Testis (tissue), 2 donors: Measurements from ENCODE around the gene PRKD3.

ENCODE experiments used
- POLR2A ChIP-seq: fragments of 450-650 bp; IDR thresholded peaks from one replicate; pipeline ENCODE4 v1.6.1; 2017; ENCODE audit warnings: antibody characterized with exemption, mild to moderate bottlenecking, moderate library complexity
- TF ChIP-seq, protein P1 (sequence below), 3 experiments: fragments of 450-650 bp in 2 of 3; fragments of 200-600 bp in 1 of 3; sonication (generic) in 1 of 3; IDR thresholded peaks; one replicate each; pipeline ENCODE4 v1.5.1; 2016 to 2019; ENCODE audit warnings: antibody characterized with exemption in 3 of 3, mild to moderate bottlenecking in 2 of 3, moderate library complexity in 1 of 3

- TF ChIP-seq, protein P1, sequence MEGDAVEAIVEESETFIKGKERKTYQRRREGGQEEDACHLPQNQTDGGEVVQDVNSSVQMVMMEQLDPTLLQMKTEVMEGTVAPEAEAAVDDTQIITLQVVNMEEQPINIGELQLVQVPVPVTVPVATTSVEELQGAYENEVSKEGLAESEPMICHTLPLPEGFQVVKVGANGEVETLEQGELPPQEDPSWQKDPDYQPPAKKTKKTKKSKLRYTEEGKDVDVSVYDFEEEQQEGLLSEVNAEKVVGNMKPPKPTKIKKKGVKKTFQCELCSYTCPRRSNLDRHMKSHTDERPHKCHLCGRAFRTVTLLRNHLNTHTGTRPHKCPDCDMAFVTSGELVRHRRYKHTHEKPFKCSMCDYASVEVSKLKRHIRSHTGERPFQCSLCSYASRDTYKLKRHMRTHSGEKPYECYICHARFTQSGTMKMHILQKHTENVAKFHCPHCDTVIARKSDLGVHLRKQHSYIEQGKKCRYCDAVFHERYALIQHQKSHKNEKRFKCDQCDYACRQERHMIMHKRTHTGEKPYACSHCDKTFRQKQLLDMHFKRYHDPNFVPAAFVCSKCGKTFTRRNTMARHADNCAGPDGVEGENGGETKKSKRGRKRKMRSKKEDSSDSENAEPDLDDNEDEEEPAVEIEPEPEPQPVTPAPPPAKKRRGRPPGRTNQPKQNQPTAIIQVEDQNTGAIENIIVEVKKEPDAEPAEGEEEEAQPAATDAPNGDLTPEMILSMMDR (IDR thresholded peaks at IDR 0.05), result no peak
- no peak for TF ChIP-seq POLR2A
These were observed 14.3 kb upstream of the PRKD3 start for GRCh38 chr2:37338933-37339332.
